ENCODE results near the gene MB21D2. TPM values are rescaled to one million over a fixed set of nuclear protein-coding genes. Genes with fewer than 3 reads are reported as not detected.

Gene MB21D2
- total RNA-seq, 1 donor from 2014 or later = 15.1 TPM

DNA sequence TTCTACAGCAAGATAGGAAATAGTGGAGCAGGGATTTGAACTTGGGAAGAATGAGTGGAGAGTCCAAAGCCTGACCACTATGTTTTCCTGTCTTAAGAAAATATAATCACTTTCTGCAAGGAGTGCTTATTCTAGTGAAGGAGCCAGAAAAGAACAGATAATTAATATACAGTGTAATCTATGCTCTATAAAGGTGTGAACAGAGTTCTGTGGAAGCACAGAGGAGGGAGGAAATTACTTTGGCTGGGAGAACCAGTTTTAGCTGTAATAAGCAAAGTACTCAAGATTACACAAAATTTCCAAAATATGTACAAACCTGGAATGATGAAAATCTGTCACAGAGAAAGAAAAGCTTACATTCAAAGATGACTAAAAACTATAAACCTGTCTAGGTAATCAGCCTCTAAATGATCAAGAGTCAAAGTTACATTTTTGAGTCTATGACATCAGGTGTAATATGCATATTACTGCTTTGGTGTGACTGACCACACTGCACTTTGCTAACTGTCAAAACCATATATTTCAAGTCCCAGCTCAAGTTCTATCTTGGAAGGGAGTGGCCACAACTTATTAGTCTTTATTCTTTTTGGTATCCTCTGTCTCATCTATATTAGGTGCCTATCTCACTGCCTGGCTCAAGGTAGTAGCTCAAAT, 40.7 kb upstream of the MB21D2 start:
- H3K36me3 Mint-ChIP-seq = no peaks in the 10 kb centered on the region
- Histone ChIP-seq H3K4me2 (no peak overlapping the region), H3K27me3 (no peaks in the 10 kb centered on the region), H3F3A (ENCODE audit: low read depth) (no peaks in the 10 kb centered on the region), H2AFZ (replicated peaks) (no peak overlapping the region), H3K4me1 (no peaks in the 10 kb centered on the region), H3K9me3 (ENCODE audit: low read depth) (no peaks in the 10 kb centered on the region), H3K36me3 (no peaks in the 10 kb centered on the region), H4K20me1 (ENCODE audit: low read depth) (no peaks in the 10 kb centered on the region), H3K4me3 (no peak overlapping the region), H3K9ac (no peak overlapping the region), H3K27ac (no peak overlapping the region), H3K79me2 (ENCODE audit: low read depth) (no peaks in the 10 kb centered on the region)
- TF ChIP-seq EZH2phosphoT487 (IDR thresholded peaks at IDR 0.05) (no peak), EZH2 (IDR thresholded peaks at IDR 0.05) (no peak)
- TF ChIP-seq, protein P1, sequence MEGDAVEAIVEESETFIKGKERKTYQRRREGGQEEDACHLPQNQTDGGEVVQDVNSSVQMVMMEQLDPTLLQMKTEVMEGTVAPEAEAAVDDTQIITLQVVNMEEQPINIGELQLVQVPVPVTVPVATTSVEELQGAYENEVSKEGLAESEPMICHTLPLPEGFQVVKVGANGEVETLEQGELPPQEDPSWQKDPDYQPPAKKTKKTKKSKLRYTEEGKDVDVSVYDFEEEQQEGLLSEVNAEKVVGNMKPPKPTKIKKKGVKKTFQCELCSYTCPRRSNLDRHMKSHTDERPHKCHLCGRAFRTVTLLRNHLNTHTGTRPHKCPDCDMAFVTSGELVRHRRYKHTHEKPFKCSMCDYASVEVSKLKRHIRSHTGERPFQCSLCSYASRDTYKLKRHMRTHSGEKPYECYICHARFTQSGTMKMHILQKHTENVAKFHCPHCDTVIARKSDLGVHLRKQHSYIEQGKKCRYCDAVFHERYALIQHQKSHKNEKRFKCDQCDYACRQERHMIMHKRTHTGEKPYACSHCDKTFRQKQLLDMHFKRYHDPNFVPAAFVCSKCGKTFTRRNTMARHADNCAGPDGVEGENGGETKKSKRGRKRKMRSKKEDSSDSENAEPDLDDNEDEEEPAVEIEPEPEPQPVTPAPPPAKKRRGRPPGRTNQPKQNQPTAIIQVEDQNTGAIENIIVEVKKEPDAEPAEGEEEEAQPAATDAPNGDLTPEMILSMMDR (IDR thresholded peaks at IDR 0.05) = no peak
- H3K27ac Mint-ChIP-seq = no peak overlapping the region
- no peaks in the 10 kb centered on the region for H3K4me1 Mint-ChIP-seq
- H3K9me3 Mint-ChIP-seq = no peaks in the 10 kb centered on the region
- no peak for DNase-seq (ENCODE audit: low spot score)
- H3K27me3 Mint-ChIP-seq (ENCODE audit: insufficient read depth, low read depth) = no peaks in the 10 kb centered on the region
- H3K4me3 Mint-ChIP-seq = no peak overlapping the region

DNA sequence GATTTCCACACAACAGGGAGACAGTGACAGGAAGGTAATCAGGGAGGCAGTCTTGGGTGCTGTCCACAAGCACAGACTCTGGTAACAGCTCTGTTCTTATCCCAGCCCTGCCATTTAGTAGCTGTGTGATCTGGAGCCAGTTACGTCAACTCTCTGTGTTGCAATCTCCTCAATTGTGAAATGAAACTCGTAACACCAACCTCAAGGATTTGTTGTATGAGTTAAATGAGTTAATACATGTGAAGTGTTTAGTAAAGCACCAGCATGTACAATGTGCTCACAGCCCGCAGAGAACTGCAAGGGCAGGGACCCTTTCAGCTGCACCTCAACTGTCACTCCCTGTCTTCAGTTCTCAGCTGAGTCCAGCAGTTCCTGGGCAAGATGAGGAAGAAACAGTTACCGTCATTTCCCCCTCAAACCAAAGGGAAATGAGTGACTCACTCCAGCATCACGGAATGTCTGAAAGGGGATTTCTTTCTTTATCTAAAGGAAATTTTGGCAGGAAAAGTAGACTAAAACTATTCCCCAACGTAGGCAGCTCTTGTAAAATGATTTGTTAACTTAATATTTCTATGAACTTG, 39.9 kb upstream of the MB21D2 start:
- Histone ChIP-seq H4K20me1 (ENCODE audit: low read depth) (no peaks in the 10 kb centered on the region), H3K4me3 (no peak overlapping the region), H3K9ac (no peak overlapping the region), H3K9me3 (ENCODE audit: low read depth) (no peaks in the 10 kb centered on the region), H3K27me3 (no peaks in the 10 kb centered on the region), H3K79me2 (ENCODE audit: low read depth) (no peaks in the 10 kb centered on the region), H3K4me2 (no peak overlapping the region), H2AFZ (replicated peaks) (no peak overlapping the region), H3K36me3 (no peaks in the 10 kb centered on the region), H3K27ac (no peak overlapping the region), H3K4me1 (no peaks in the 10 kb centered on the region), H3F3A (ENCODE audit: low read depth) (no peaks in the 10 kb centered on the region)
- no peaks in the 10 kb centered on the region for H3K4me1 Mint-ChIP-seq
- no peaks in the 10 kb centered on the region for H3K36me3 Mint-ChIP-seq
- H3K9me3 Mint-ChIP-seq = no peaks in the 10 kb centered on the region
- no peak overlapping the region for H3K27ac Mint-ChIP-seq
- TF ChIP-seq, protein P1 (IDR thresholded peaks at IDR 0.05) = no peak
- TF ChIP-seq EZH2phosphoT487 (IDR thresholded peaks at IDR 0.05) (no peak), EZH2 (IDR thresholded peaks at IDR 0.05) (no peak)
- no peak overlapping the region for H3K4me3 Mint-ChIP-seq
- no peaks in the 10 kb centered on the region for H3K27me3 Mint-ChIP-seq (ENCODE audit: insufficient read depth, low read depth)
- no peak for DNase-seq (ENCODE audit: low spot score)

DNA sequence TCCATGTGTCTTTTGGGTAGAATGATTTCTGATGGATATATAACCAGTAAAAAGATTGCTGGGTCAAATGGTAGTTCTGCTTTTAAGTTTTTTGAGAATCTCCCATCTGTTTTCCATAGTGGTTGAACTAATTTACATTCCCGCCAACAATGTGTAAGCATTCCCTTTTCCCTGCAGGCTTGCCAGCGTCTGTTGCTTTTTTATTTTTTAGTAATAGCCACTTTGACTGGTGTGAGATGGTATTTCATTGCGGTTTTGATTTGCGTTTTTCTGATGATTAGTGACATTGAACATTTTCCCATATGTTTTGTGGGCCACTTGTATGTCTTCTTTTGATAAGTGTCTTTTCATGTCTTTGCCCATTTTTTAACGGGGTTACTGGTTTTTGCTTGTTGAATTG, 36.3 kb upstream of the MB21D2 start:
- no peak overlapping the region for H2AFZ ChIP-seq (replicated peaks)

More for the DNA sequence above, 36.3 kb upstream of the MB21D2 start:
- Histone ChIP-seq H3K27me3 (no peaks in the 10 kb centered on the region), H3K36me3 (no peaks in the 10 kb centered on the region), H3K27ac (no peak overlapping the region), H3F3A (ENCODE audit: low read depth) (no peaks in the 10 kb centered on the region), H3K4me2 (no peak overlapping the region), H3K4me1 (no peaks in the 10 kb centered on the region), H3K79me2 (ENCODE audit: low read depth) (no peaks in the 10 kb centered on the region), H3K9ac (no peak overlapping the region), H3K4me3 (no peak overlapping the region), H4K20me1 (ENCODE audit: low read depth) (no peaks in the 10 kb centered on the region), H3K9me3 (ENCODE audit: low read depth) (no peaks in the 10 kb centered on the region)
- TF ChIP-seq, protein P1 (IDR thresholded peaks at IDR 0.05) = no peak
- no peak for TF ChIP-seq EZH2 (IDR thresholded peaks at IDR 0.05)
- TF ChIP-seq EZH2phosphoT487 (IDR thresholded peaks at IDR 0.05) = no peak
- Mint-ChIP-seq H3K4me1 (no peaks in the 10 kb centered on the region), H3K36me3 (no peaks in the 10 kb centered on the region), H3K27me3 (ENCODE audit: insufficient read depth, low read depth) (peaks cover 2% of the 10 kb centered on the region), H3K4me3 (no peak overlapping the region), H3K9me3 (no peaks in the 10 kb centered on the region), H3K27ac (no peak overlapping the region)
- DNase-seq (ENCODE audit: low spot score) = no peak
